GM10266 (cell line): Measurements from ENCODE around the gene CARD10.

Experiments used
- DNase-seq: peaks from one replicate; pipeline ENCODE4 v3.0.0; 2012; ENCODE audit errors: extremely low spot score
- TF ChIP-seq, protein P1 (sequence below): IDR thresholded peaks from 2 replicates; pipeline ENCODE4 v1.5.1; 2012; ENCODE audit warnings: mild to moderate bottlenecking, low read depth; ENCODE audit not compliant: control insufficient read depth, insufficient read depth; ENCODE audit errors: missing control alignments

The CARD10 gene

DNA sequence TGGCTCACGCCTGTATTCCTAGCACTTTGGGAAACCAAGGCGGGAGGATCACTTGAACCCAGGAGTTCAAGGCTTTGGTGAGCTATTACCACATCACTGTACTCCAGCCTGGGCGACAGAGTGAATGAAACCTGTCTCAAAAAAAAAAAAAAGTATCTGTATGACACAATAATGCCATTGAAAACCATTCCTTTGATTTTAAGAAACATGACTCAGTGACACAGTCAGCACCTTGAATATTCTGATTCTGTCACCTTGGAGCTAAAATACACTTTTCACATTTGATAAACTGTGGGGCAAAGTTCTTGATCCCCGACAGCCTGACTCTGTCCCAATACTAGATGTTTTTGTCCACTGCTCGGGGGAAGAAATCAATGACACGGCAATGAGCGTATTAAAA is 75.2 kb downstream of the CARD10 start:
- TF ChIP-seq, protein P1, sequence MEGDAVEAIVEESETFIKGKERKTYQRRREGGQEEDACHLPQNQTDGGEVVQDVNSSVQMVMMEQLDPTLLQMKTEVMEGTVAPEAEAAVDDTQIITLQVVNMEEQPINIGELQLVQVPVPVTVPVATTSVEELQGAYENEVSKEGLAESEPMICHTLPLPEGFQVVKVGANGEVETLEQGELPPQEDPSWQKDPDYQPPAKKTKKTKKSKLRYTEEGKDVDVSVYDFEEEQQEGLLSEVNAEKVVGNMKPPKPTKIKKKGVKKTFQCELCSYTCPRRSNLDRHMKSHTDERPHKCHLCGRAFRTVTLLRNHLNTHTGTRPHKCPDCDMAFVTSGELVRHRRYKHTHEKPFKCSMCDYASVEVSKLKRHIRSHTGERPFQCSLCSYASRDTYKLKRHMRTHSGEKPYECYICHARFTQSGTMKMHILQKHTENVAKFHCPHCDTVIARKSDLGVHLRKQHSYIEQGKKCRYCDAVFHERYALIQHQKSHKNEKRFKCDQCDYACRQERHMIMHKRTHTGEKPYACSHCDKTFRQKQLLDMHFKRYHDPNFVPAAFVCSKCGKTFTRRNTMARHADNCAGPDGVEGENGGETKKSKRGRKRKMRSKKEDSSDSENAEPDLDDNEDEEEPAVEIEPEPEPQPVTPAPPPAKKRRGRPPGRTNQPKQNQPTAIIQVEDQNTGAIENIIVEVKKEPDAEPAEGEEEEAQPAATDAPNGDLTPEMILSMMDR = no peak
- no peak for DNase-seq

DNA sequence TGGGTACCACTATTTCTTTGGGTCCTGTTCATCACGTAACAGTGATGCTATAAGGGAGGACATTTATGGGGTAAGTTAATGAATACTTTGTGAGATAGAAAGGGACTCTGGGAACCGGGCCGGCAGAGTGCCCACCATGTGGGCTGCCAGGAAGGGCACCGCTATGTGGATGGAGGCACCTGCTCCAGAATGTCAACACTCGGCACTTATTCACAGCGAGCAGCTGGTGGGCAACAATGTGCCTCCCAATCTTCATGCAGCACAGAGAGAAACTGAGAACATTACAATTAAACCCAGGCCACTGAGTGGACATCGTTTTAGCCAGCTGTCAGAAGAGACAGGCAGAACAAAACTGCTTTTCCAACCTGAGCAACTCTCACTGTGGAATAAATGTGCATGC is 76.1 kb downstream of the CARD10 start:
- TF ChIP-seq, protein P1 = no peak
- DNase-seq = no peak

DNA sequence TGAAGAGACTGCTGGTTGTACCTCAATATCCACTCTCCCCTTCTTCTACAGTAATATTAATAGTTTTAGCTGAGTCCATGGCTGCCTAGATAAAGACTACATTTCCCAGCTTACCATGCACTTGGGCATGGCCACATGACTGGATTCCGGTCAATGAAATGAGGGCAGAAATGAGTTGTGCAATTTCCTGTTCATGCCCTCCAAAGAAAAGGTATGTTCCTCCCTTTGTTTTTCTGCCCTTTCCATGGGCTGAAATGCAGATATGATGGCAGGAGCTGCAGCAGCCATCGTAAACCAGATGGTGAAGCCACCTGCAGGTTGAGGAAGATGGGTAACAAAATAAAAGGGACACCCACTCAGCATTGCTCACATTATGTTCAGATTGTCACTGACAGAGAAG is 76.7 kb downstream of the CARD10 start:
- no peak for DNase-seq
- TF ChIP-seq, protein P1 = no peak

DNA sequence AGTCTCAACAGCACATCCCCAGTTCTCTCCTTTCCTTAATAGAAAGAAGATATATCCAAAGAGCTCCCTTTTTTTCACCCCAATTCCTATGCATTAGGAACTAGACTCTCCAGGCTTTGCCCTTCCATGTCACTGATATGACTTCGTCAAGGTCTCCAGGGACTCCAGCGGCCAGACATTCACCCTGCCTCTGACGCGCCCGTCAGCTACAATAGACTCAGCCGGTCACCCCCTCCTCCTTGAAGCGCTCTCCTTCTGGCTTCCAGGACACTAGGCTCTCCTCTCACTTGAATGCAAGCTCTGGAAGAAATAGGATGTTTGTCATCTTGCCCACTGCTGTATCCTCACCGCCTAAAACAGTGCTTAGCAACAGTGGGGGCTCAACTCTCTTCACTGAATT is 77.1 kb downstream of the CARD10 start:
- no peak for DNase-seq

DNA sequence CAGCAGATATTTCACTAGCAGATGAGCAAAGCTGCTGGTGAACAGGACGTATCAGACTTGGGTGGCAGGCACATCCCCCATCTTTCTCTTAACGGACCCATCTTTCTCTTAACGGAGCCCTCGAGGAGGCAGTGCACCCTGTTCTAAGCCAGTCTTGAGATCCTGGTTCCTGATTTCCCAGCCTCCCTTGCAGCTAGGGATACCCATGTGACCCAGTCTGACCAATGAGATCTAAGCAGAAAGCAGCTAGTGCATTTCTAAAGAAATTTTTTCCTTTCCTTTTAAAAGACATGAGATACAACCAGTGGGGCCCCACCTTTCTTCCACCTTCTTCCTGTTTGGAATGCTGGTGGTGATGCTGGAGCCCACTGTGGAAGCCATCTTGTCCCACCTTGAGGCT is 78.3 kb downstream of the CARD10 start:
- TF ChIP-seq, protein P1 = no peak
- no peak for DNase-seq

More for the DNA sequence above, 77.1 kb downstream of the CARD10 start:
- TF ChIP-seq, protein P1 = no peak
